Endothelial cell of umbilical vein (primary cell): Measurements from ENCODE around the gene JAKMIP1. TPM values are rescaled to one million over a fixed set of nuclear protein-coding genes. Genes with fewer than 3 reads are reported as not detected.

Experiments
- BruUV-seq: library from RNA; stranded (reverse); fragments of 400-500 nt; replicated peaks from 2 replicates; lab custom pipeline; 2021; lab: Mats Ljungman, UMichigan
- CTCF ChIA-PET: fragments of 300-600, 350-600 bp; sonication (Branson Sonifier 250); formaldehyde crosslinking; loops from one replicate; lab custom pipeline; 2021; ENCODE audit warnings: antibody characterized with exemption, inconsistent platforms; lab: Charles Lee
- POLR2A ChIA-PET: fragments of 300-600, 350-600 bp; sonication (Branson Sonifier 250); formaldehyde crosslinking; loops from one replicate; lab custom pipeline; 2021; ENCODE audit warnings: antibody characterized with exemption, inconsistent platforms; lab: Charles Lee
- DNase-seq: peaks from one replicate; pipeline ENCODE4 v3.0.0-alpha.2; 2011; ENCODE audit warnings: low read depth, low spot score
- FAIRE-seq: peaks from 2 replicates; lab custom pipeline; 2011; peaks lifted over from hg19 to GRCh38; lab: Jason Lieb, UNC
- H2AFZ ChIP-seq: 2 replicates; pipeline ENCODE4 v1.6.0; 2012; ENCODE audit warnings: low read depth, low read length, control low read depth, inconsistent platforms
- H3K27ac ChIP-seq: 2 replicates; pipeline ENCODE4 v1.5.1; 2011; ENCODE audit warnings: low read depth, mild to moderate bottlenecking, control low read depth, low read length, moderate library complexity; ENCODE audit not compliant: insufficient read depth
- H3K27me3 ChIP-seq, 2 experiments: 2 replicates each; pipeline versions ENCODE4 v1.6.0 to v1.6.1; 2011; ENCODE audit warnings: low read length in 2 of 2, mixed read lengths in 1 of 2; ENCODE audit not compliant: control insufficient read depth in 2 of 2, insufficient read depth in 2 of 2
- H3K36me3 ChIP-seq, 2 experiments: 2 replicates in 1 of 2; 3 replicates in 1 of 2; pipeline ENCODE4 v1.5.1; 2011; ENCODE audit warnings: low read length in 2 of 2, mild to moderate bottlenecking in 1 of 2, moderate library complexity in 1 of 2; ENCODE audit not compliant: control insufficient read depth in 2 of 2, insufficient read depth in 2 of 2; ENCODE audit errors: extremely low read depth in 1 of 2
- H3K4me1 ChIP-seq: 3 replicates; pipeline ENCODE4 v1.5.1; 2011; ENCODE audit warnings: mild to moderate bottlenecking, low read length; ENCODE audit not compliant: control insufficient read depth, insufficient read depth; ENCODE audit errors: extremely low read depth
- H3K4me2 ChIP-seq: 2 replicates; pipeline ENCODE4 v1.6.1; 2011; ENCODE audit warnings: low read length, control low read depth, mixed read lengths; ENCODE audit not compliant: insufficient read depth
- H3K4me3 ChIP-seq, 3 experiments: fragments of 200-600 bp in 1 of 3; sonication (generic), shearing (Covaris generic) in 1 of 3; replicated peaks in 1 of 3; 2 replicates each; pipeline ENCODE4 v1.5.1; 2011 to 2016; ENCODE audit warnings: control low read depth in 3 of 3, low read length in 3 of 3, mild to moderate bottlenecking in 2 of 3, inconsistent platforms in 1 of 3, low read depth in 1 of 3, moderate library complexity in 1 of 3; ENCODE audit not compliant: insufficient read depth in 1 of 3
- H3K79me2 ChIP-seq: 2 replicates; pipeline ENCODE4 v1.6.0; 2012; ENCODE audit warnings: low read length, inconsistent platforms; ENCODE audit not compliant: control insufficient read depth, insufficient read depth
- H3K9ac ChIP-seq: replicated peaks from 2 replicates; pipeline ENCODE3; 2011; ENCODE audit warnings: low read length, control low read depth; ENCODE audit not compliant: insufficient read depth; ENCODE audit errors: extremely low read depth
- H3K9me1 ChIP-seq: replicated peaks from 3 replicates; pipeline ENCODE4 v1.6.0; 2011; ENCODE audit warnings: mild to moderate bottlenecking, low read length; ENCODE audit not compliant: control insufficient read depth, insufficient read depth; ENCODE audit errors: extremely low read depth
- H3K9me3 ChIP-seq: replicated peaks from 2 replicates; pipeline ENCODE4 v1.5.1; 2012; ENCODE audit warnings: low read length, inconsistent platforms; ENCODE audit not compliant: control insufficient read depth, insufficient read depth
- H4K20me1 ChIP-seq: replicated peaks from 2 replicates; pipeline ENCODE3; 2011; ENCODE audit warnings: mild to moderate bottlenecking, low read length; ENCODE audit not compliant: control insufficient read depth, insufficient read depth; ENCODE audit errors: extremely low read depth
- EZH2 ChIP-seq: IDR thresholded peaks from 2 replicates; pipeline ENCODE4 v1.6.1; 2012; ENCODE audit warnings: borderline replicate concordance, low read depth, mild to moderate bottlenecking, moderate library complexity, low read length, inconsistent platforms; ENCODE audit not compliant: severe bottlenecking
- FOS ChIP-seq: IDR thresholded peaks from 2 replicates; pipeline ENCODE4 v1.6.1; 2011; ENCODE audit warnings: mild to moderate bottlenecking, low read length, moderate library complexity, borderline replicate concordance; ENCODE audit not compliant: insufficient read depth
- GATA2 ChIP-seq: IDR thresholded peaks from 2 replicates; pipeline ENCODE4 v1.7.0; 2011; ENCODE audit warnings: low read depth, mild to moderate bottlenecking, moderate library complexity, mixed read lengths, low read length; ENCODE audit not compliant: insufficient read length, insufficient read depth
- JUN ChIP-seq: IDR thresholded peaks from 2 replicates; pipeline ENCODE4 v1.6.1; 2011; ENCODE audit warnings: borderline replicate concordance, low read depth; ENCODE audit not compliant: insufficient read length, insufficient read depth
- MAX ChIP-seq: IDR thresholded peaks from 2 replicates; pipeline ENCODE4 v1.6.1; 2011; ENCODE audit not compliant: insufficient read depth, insufficient read length
- MYC ChIP-seq: IDR thresholded peaks from one replicate; pipeline ENCODE4 v1.6.1; 2011; ENCODE audit warnings: mild to moderate bottlenecking, low read depth, low read length
- POLR2A ChIP-seq: IDR thresholded peaks from 2 replicates; pipeline ENCODE4 v1.6.1; 2012; ENCODE audit warnings: low read depth, mild to moderate bottlenecking, control low read depth, low read length
- POLR2AphosphoS5 ChIP-seq: IDR thresholded peaks from 2 replicates; pipeline ENCODE4 v1.6.1; 2012; ENCODE audit warnings: low read depth, mild to moderate bottlenecking, control low read depth, low read length, moderate library complexity; ENCODE audit not compliant: insufficient read depth
- dilution Hi-C: fragments of 300-500 bp; cut with MboI; formaldehyde crosslinking; loops from one replicate; pipeline ENCODE4 v1.15.0; 2019; ENCODE audit warnings: low sequenced_read_pairs; ENCODE audit not compliant: extremely low pct_ligation_motif_present
- intact Hi-C: fragments of 100-400 bp; cut with micrococcal nuclease; formaldehyde crosslinking; loops from one replicate; pipeline ENCODE4 v1.10.0; 2022
- polyA plus RNA-seq, 4 experiments: library from polyadenylated mRNA; depleted of rRNA in 3 of 4; stranded (reverse) in 3 of 4; unstranded in 1 of 4; fragments of >200 nt; gene quantifications; 2 replicates each; pipeline versions ENCODE4 v1.2.1 to v1.2.3, GENCODE V29; 2011 to 2012; ENCODE audit warnings: missing spikeins in 1 of 4
- total RNA-seq: library from RNA; stranded (reverse); gene quantifications from 2 replicates; pipeline ENCODE4 v1.2.3, GENCODE V29; 2021
- TF ChIP-seq, protein P1 (sequence below), 2 donors: IDR thresholded peaks; 1 replicate in 1 of 2; 2 replicates in 1 of 2; pipeline ENCODE4 v1.5.1; 2011; ENCODE audit warnings: low read length in 2 of 2, mild to moderate bottlenecking in 2 of 2, moderate library complexity in 2 of 2, control low read depth in 1 of 2, inconsistent platforms in 1 of 2, low read depth in 1 of 2; ENCODE audit not compliant: insufficient read depth in 1 of 2; ENCODE audit errors: extremely low read depth in 1 of 2

Gene JAKMIP1
- total and polyA plus RNA-seq, 2 donors (not counting 3 experiments of a cell fraction or from before 2014, with no cell fraction given): not detected

DNA sequence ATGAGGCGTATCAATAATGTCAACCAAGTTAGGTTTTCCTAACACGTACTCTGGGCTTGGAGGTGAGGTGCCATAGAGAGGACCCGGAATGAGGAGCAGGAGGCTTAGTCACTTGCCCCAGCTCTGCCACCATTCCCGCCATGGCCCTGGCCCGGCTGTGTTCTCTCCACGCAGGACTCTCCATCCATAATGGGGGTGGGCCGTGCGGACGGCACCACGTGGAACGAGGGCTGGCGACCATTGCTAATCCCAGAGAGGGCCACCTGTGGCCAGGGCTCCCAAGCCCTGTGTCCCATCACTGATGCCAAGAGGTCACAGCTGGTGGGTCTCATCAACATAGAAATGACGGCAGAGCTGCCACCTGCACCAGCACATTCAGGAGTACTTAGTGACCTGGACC lies 76.4 kb downstream of the JAKMIP1 start:
- no peak for FAIRE-seq

More for the DNA sequence above, 76.4 kb downstream of the JAKMIP1 start:
- Histone ChIP-seq H2AFZ (no peak overlapping the region), H3K9me3 (peaks cover 4% of the 10 kb centered on the region), H3K4me1 (no peaks in the 10 kb centered on the region), H3K9ac (no peak overlapping the region), H3K27ac (no peak overlapping the region), H3K9me1 (no peaks in the 10 kb centered on the region), H3K36me3 (no peaks in the 10 kb centered on the region), H4K20me1 (no peaks in the 10 kb centered on the region), H3K79me2 (no peaks in the 10 kb centered on the region), H3K4me3 (no peak overlapping the region), H3K4me2 (no peak overlapping the region), H3K27me3 (no peaks in the 10 kb centered on the region)
- ChIA-PET CTCF (no interaction called here), POLR2A (no interaction called here)
- intact Hi-C loops: no loop called here
- no peak for DNase-seq
- BruUV-seq: no TSS peak
- TF ChIP-seq MYC: no peak
- no peak for TF ChIP-seq FOS
- TF ChIP-seq MAX: no peak
- TF ChIP-seq POLR2A: no peak
- TF ChIP-seq, protein P1, sequence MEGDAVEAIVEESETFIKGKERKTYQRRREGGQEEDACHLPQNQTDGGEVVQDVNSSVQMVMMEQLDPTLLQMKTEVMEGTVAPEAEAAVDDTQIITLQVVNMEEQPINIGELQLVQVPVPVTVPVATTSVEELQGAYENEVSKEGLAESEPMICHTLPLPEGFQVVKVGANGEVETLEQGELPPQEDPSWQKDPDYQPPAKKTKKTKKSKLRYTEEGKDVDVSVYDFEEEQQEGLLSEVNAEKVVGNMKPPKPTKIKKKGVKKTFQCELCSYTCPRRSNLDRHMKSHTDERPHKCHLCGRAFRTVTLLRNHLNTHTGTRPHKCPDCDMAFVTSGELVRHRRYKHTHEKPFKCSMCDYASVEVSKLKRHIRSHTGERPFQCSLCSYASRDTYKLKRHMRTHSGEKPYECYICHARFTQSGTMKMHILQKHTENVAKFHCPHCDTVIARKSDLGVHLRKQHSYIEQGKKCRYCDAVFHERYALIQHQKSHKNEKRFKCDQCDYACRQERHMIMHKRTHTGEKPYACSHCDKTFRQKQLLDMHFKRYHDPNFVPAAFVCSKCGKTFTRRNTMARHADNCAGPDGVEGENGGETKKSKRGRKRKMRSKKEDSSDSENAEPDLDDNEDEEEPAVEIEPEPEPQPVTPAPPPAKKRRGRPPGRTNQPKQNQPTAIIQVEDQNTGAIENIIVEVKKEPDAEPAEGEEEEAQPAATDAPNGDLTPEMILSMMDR (IDR thresholded peaks at IDR 0.05; ENCODE audit: extremely low read depth in 1 of 2, insufficient read depth in 1 of 2, low read depth in 1 of 2, low read length in 2 of 2): no peak
- TF ChIP-seq POLR2AphosphoS5: no peak
- no peak for TF ChIP-seq JUN
- no peak for TF ChIP-seq EZH2
- TF ChIP-seq GATA2: no peak
- dilution Hi-C loops: no loop called here
